ENCODE measurements around the gene FAM20B. TPM values are rescaled to one million over a fixed set of nuclear protein-coding genes. Genes with fewer than 3 reads are reported as not detected.

Gene FAM20B
- total and polyA plus RNA-seq, 4 donors, result 3.1 to 39.8 (median 13.6) TPM

- peaks cover 0 to 12% (median 3%) of the 10 kb centered on the region in 4 donors for H3K4me1 ChIP-seq (ENCODE audit: control insufficient read depth in 4 of 4, insufficient read depth in 4 of 4, low read length in 3 of 4)
- 72% methylated on average over 7 of the region's 7 CpGs for WGBS
- H3K36me3 ChIP-seq (ENCODE audit: control insufficient read depth in 4 of 4, insufficient read depth in 3 of 4, low read depth in 1 of 4, low read length in 3 of 4), result no peaks in the 10 kb centered on the region
- no peak overlapping the region for H3K27ac ChIP-seq (ENCODE audit: low read depth in 1 of 2, low read length in 2 of 2)
- no peak for DNase-seq (ENCODE audit: low spot score)
- H3K4me3 ChIP-seq (ENCODE audit: low read depth in 1 of 3, low read length in 3 of 3), result no peak overlapping the region
- no peak overlapping the region for H3K9ac ChIP-seq (ENCODE audit: low read depth in 1 of 2, low read length in 2 of 2)
- no peaks in the 10 kb centered on the region for H3K9me3 ChIP-seq (ENCODE audit: control insufficient read depth in 4 of 4, low read length in 3 of 4)
- no peak for TF ChIP-seq RAD21 (IDR thresholded peaks at IDR 0.05)
- H3K27me3 ChIP-seq (ENCODE audit: control insufficient read depth in 4 of 4, insufficient read depth in 4 of 4, low read length in 3 of 4), result no peaks in the 10 kb centered on the region
Measured at GRCh38 chr1:179007233-179007632, 18.5 kb upstream of the FAM20B start.

GRCh38 chr1:179010671-179011070 lies 15.0 kb upstream of the FAM20B start:
- Histone ChIP-seq H3K27ac (ENCODE audit: low read depth in 1 of 2, low read length in 2 of 2) (no peak overlapping the region), H3K9ac (ENCODE audit: low read depth in 1 of 2, low read length in 2 of 2) (no peak overlapping the region), H3K27me3 (ENCODE audit: control insufficient read depth in 4 of 4, insufficient read depth in 4 of 4, low read length in 3 of 4) (no peaks in the 10 kb centered on the region), H3K4me3 (ENCODE audit: low read depth in 1 of 3, low read length in 3 of 3) (no peak overlapping the region), H3K9me3 (ENCODE audit: control insufficient read depth in 4 of 4, low read length in 3 of 4) (no peaks in the 10 kb centered on the region), H3K36me3 (ENCODE audit: control insufficient read depth in 4 of 4, insufficient read depth in 3 of 4, low read depth in 1 of 4, low read length in 3 of 4) (no peaks in the 10 kb centered on the region), H3K4me1 (ENCODE audit: control insufficient read depth in 4 of 4, insufficient read depth in 4 of 4, low read length in 3 of 4) (no peaks in the 10 kb centered on the region)
- TF ChIP-seq NR2F2 (IDR thresholded peaks at IDR 0.05), result no peak
- no peak for TF ChIP-seq GABPA (IDR thresholded peaks at IDR 0.05 in 1 of 2, conservative IDR thresholded peaks at IDR 0.05 in 1 of 2)
- TF ChIP-seq ZBTB33 (IDR thresholded peaks at IDR 0.05), result no peak
- no peak for TF ChIP-seq SP1 (IDR thresholded peaks at IDR 0.05)
- no peak for TF ChIP-seq FOXA2 (IDR thresholded peaks at IDR 0.05)
- no peak for TF ChIP-seq CTCF (IDR thresholded peaks at IDR 0.05; ENCODE audit: low read depth, low read length, missing input control)
- no peak for TF ChIP-seq HNF4G (IDR thresholded peaks at IDR 0.05)
- TF ChIP-seq MAX (IDR thresholded peaks at IDR 0.05), result no peak
- TF ChIP-seq JUND (IDR thresholded peaks at IDR 0.05), result no peak
- no peak for TF ChIP-seq REST (IDR thresholded peaks at IDR 0.05)
- no peak for TF ChIP-seq ATF3 (IDR thresholded peaks at IDR 0.05)
- TF ChIP-seq RXRA (IDR thresholded peaks at IDR 0.05), result no peak
- TF ChIP-seq FOXA1 (IDR thresholded peaks at IDR 0.05), result no peak
- TF ChIP-seq EGR1 (IDR thresholded peaks at IDR 0.05; ENCODE audit: low read depth in 2 of 2), result no peak
- TF ChIP-seq YY1 (IDR thresholded peaks at IDR 0.05), result no peak
- no peak for TF ChIP-seq TAF1 (conservative IDR thresholded peaks at IDR 0.05)
- TF ChIP-seq HNF4A (conservative IDR thresholded peaks at IDR 0.05), result no peak
- no peak for TF ChIP-seq RAD21 (IDR thresholded peaks at IDR 0.05)
- no peak for DNase-seq (ENCODE audit: low spot score)
- whole genome bisulfite sequencing, result 96% methylated on average over 2 of the region's 2 CpGs

Measured in liver (tissue), 9 donors.